ENCODE results near the gene PARN.

Gene PARN

DNA sequence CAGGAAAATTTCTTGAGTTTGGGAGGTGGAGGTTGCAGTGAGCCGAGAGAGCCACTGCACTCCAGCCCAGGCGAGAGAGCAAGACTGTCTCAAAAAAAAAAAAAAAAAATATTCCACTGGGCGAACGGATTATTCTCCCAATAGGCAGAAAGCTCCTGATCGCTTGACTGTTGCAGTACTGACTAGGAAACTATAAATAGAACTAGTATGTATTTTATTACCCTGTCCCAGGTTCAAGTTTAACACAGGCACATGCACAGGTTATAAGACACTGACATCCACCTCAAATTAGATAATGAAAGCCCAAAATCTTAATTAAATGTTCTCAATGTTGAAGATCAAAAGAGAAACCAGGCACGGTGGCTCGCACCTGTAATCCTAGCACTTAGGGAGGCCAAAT is 11.5 kb downstream of the PARN start:
- Histone ChIP-seq H4K20me1 (ENCODE audit: control insufficient read depth, insufficient read depth, low read depth, low read length) (no peaks in the 10 kb centered on the region), H3F3A (ENCODE audit: control insufficient read depth, insufficient read depth) (no peaks in the 10 kb centered on the region), H3K4me1 (ENCODE audit: control insufficient read depth, low read length) (peaks cover 12% of the 10 kb centered on the region), H3K79me2 (ENCODE audit: control insufficient read depth, low read length) (peaks cover 49% of the 10 kb centered on the region), H3K27ac (ENCODE audit: low read depth, low read length) (no peak overlapping the region), H3K36me3 (ENCODE audit: control insufficient read depth, low read length) (peaks cover 83% of the 10 kb centered on the region), H3K4me2 (ENCODE audit: low read length) (no peak overlapping the region), H3K27me3 (ENCODE audit: control insufficient read depth, low read length) (no peaks in the 10 kb centered on the region), H3K9me3 (ENCODE audit: control insufficient read depth, insufficient read depth, low read length) (no peaks in the 10 kb centered on the region), H3K4me3 (ENCODE audit: low read length) (no peak overlapping the region), H3K9me2 (replicated peaks; ENCODE audit: control insufficient read depth, low read length) (no peaks in the 10 kb centered on the region)
- TF ChIP-seq CTCF (IDR thresholded peaks at IDR 0.05; ENCODE audit: low read depth, low read length, poor library complexity, severe bottlenecking) (no peak), EZH2phosphoT487 (IDR thresholded peaks at IDR 0.05; ENCODE audit: borderline replicate concordance, low read length) (no peak)

DNA sequence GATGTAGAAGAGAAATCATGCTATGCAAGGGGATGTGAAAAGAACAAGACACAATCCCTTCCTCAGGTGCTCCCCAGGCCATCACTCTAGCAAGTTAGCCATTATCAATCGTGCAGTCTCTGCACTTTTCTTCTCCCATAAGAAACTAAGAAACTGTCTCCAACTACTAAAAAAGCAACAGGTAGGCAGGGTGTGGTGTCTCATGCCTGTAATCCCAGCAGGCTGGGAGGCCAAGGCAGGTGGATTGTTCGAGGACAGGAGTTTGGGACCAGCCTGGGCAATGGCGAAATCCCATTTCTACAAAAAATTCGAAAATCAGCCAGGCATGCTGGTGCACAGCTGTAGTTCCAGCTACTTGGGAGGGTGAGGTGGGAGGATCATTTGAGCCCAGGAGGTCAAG is 13.8 kb downstream of the PARN start:
- no peaks in the 10 kb centered on the region for H3K9me2 ChIP-seq (replicated peaks; ENCODE audit: control insufficient read depth, low read length)
- no peaks in the 10 kb centered on the region for H3K9me3 ChIP-seq (ENCODE audit: control insufficient read depth, insufficient read depth, low read length)
- H3K4me3 ChIP-seq (ENCODE audit: low read length) = no peak overlapping the region
- peaks cover 47% of the 10 kb centered on the region for H3K79me2 ChIP-seq (ENCODE audit: control insufficient read depth, low read length)
- no peaks in the 10 kb centered on the region for H3F3A ChIP-seq (ENCODE audit: control insufficient read depth, insufficient read depth)
- H3K27me3 ChIP-seq (ENCODE audit: control insufficient read depth, low read length) = no peaks in the 10 kb centered on the region
- H3K36me3 ChIP-seq (ENCODE audit: control insufficient read depth, low read length) = peaks cover 76% of the 10 kb centered on the region
- no peak overlapping the region for H3K27ac ChIP-seq (ENCODE audit: low read depth, low read length)
- TF ChIP-seq CTCF (IDR thresholded peaks at IDR 0.05; ENCODE audit: low read depth, low read length, poor library complexity, severe bottlenecking) (no peak), EZH2phosphoT487 (IDR thresholded peaks at IDR 0.05; ENCODE audit: borderline replicate concordance, low read length) (no peak)
- H4K20me1 ChIP-seq (ENCODE audit: control insufficient read depth, insufficient read depth, low read depth, low read length) = no peaks in the 10 kb centered on the region
- H3K4me1 ChIP-seq (ENCODE audit: control insufficient read depth, low read length) = peaks cover 19% of the 10 kb centered on the region
- H3K4me2 ChIP-seq (ENCODE audit: low read length) = no peak overlapping the region

- Histone ChIP-seq H3K27me3 (ENCODE audit: control insufficient read depth, low read length) (no peaks in the 10 kb centered on the region), H3K9me2 (replicated peaks; ENCODE audit: control insufficient read depth, low read length) (no peaks in the 10 kb centered on the region), H3K36me3 (ENCODE audit: control insufficient read depth, low read length) (peaks cover 77% of the 10 kb centered on the region), H3K4me1 (ENCODE audit: control insufficient read depth, low read length) (peaks cover 30% of the 10 kb centered on the region), H3K27ac (ENCODE audit: low read depth, low read length) (no peak overlapping the region), H3K4me3 (ENCODE audit: low read length) (no peak overlapping the region), H3K4me2 (ENCODE audit: low read length) (no peak overlapping the region), H3F3A (ENCODE audit: control insufficient read depth, insufficient read depth) (peaks cover 21% of the 10 kb centered on the region), H3K9me3 (ENCODE audit: control insufficient read depth, insufficient read depth, low read length) (no peaks in the 10 kb centered on the region), H3K79me2 (ENCODE audit: control insufficient read depth, low read length) (peaks cover 38% of the 10 kb centered on the region), H4K20me1 (ENCODE audit: control insufficient read depth, insufficient read depth, low read depth, low read length) (no peaks in the 10 kb centered on the region)
- TF ChIP-seq EZH2phosphoT487 (IDR thresholded peaks at IDR 0.05; ENCODE audit: borderline replicate concordance, low read length) (no peak), CTCF (IDR thresholded peaks at IDR 0.05; ENCODE audit: low read depth, low read length, poor library complexity, severe bottlenecking) (no peak)
Measured at GRCh38 chr16:14613991-14614390, 16.1 kb downstream of the PARN start.

All from DOHH2 (cell line).